GM12878 (cell line): ENCODE measurements around the gene PARD6B. TPM values are rescaled to one million over a fixed set of nuclear protein-coding genes. Genes with fewer than 3 reads are reported as not detected.
"Not testable (repeated sequence)": the region's sequence is repeated elsewhere in the genome, so short reads cannot be mapped to it uniquely, and the experiment has no call there.

Source experiments
- ATAC-seq: fragments of 200-7000 bp; cut with Tn5 transposase; 3 replicates; pipeline ENCODE4 v1.9.1; 2020; ENCODE audit warnings: mild to moderate bottlenecking, moderate library complexity
- BruUV-seq: library from RNA; stranded (reverse); fragments of 400-500 nt; replicated peaks from 2 replicates; lab custom pipeline; 2021; lab: Mats Ljungman, UMichigan
- CTCF ChIA-PET: fragments of 300-600 bp; sonication (Branson Sonifier 250); formaldehyde crosslinking; extraction: SDS; loops from one replicate; lab custom pipeline; 2021; ENCODE audit warnings: inconsistent platforms; lab: Yijun Ruan, JAX
- POLR2A ChIA-PET: fragments of 350-600 bp; formaldehyde crosslinking; extraction: SDS; loops from one replicate; lab custom pipeline; 2021; ENCODE audit warnings: inconsistent platforms; lab: Charles Lee
- RAD21 ChIA-PET: fragments of 300-600 bp; sonication (Branson Sonifier 250); formaldehyde crosslinking; loops from one replicate; lab custom pipeline; 2023; ENCODE audit warnings: antibody characterized with exemption; ENCODE audit not compliant: unreplicated experiment; lab: Charles Lee
- SMC1A ChIA-PET: fragments of 300-600 bp; sonication (Branson Sonifier 250); formaldehyde crosslinking; loops from one replicate; lab custom pipeline; 2023; ENCODE audit not compliant: unreplicated experiment, uncharacterized antibody; lab: Charles Lee
- DNase-seq: peaks from one replicate; pipeline ENCODE4 v3.0.0-alpha.2; 2011; ENCODE audit warnings: low read depth, low spot score
- FAIRE-seq: peaks from 3 replicates; lab custom pipeline; 2011; peaks lifted over from hg19 to GRCh38; lab: Jason Lieb, UNC
- H2AFZ ChIP-seq: 2 replicates; pipeline ENCODE4 v1.6.0; 2011; ENCODE audit warnings: low read depth, low read length, control low read depth; ENCODE audit not compliant: control insufficient read depth
- H3K27ac ChIP-seq: 2 replicates; pipeline ENCODE4 v1.5.1; 2011; ENCODE audit warnings: control low read depth; ENCODE audit not compliant: control insufficient read depth, insufficient read depth
- H3K27me3 ChIP-seq, 2 experiments: replicated peaks in 1 of 2; 2 replicates each; pipeline versions ENCODE4 v1.6.0 to v1.6.1; 2011; ENCODE audit warnings: low read length in 1 of 2; ENCODE audit not compliant: control insufficient read depth in 2 of 2, insufficient read depth in 2 of 2
- H3K36me3 ChIP-seq, 2 experiments: 2 replicates each; pipeline ENCODE4 v1.5.1; 2011; ENCODE audit warnings: low read length in 1 of 2; ENCODE audit not compliant: control insufficient read depth in 2 of 2, insufficient read depth in 2 of 2
- H3K4me1 ChIP-seq: 2 replicates; pipeline ENCODE4 v1.6.1; 2011; ENCODE audit warnings: mild to moderate bottlenecking, low read length, moderate library complexity, mixed read lengths; ENCODE audit not compliant: control insufficient read depth, insufficient read depth
- H3K4me2 ChIP-seq: 2 replicates; pipeline ENCODE4 v1.6.0; 2011; ENCODE audit warnings: control low read depth; ENCODE audit not compliant: control insufficient read depth, insufficient read depth
- H3K4me3 ChIP-seq: fragments of 200-600 bp; sonication (generic); 2 replicates; pipeline ENCODE4 v1.5.1; 2016
- H3K79me2 ChIP-seq: 2 replicates; pipeline ENCODE4 v1.6.0; 2011; ENCODE audit warnings: low read length; ENCODE audit not compliant: control insufficient read depth, insufficient read depth
- H3K9ac ChIP-seq: 2 replicates; pipeline ENCODE4 v1.8.0; 2011; ENCODE audit warnings: low read length, control low read depth, mixed read lengths; ENCODE audit not compliant: control insufficient read depth, insufficient read depth
- H3K9me3 ChIP-seq: replicated peaks from 3 replicates; pipeline ENCODE4 v1.5.1; 2011; ENCODE audit warnings: mild to moderate bottlenecking, low read length; ENCODE audit not compliant: control insufficient read depth, insufficient read depth
- H4K20me1 ChIP-seq: 2 replicates; pipeline ENCODE4 v1.6.0; 2011; ENCODE audit not compliant: control insufficient read depth, insufficient read depth
- ETV6 ChIP-seq, 2 experiments: fragments of 450-650 bp in 1 of 2; IDR thresholded peaks in 1 of 2; conservative IDR thresholded peaks in 1 of 2; 2 replicates each; pipeline ENCODE4 v1.6.1; 2014; ENCODE audit warnings: antibody characterized with exemption in 1 of 2, borderline replicate concordance in 1 of 2, low read depth in 1 of 2, mild to moderate bottlenecking in 1 of 2, moderate library complexity in 1 of 2
- WGBS: methylation state at CpG from one replicate; pipeline ENCODE4 v1.1.6; 2016; ENCODE audit warnings: low lambda C conversion rate; ENCODE audit not compliant: insufficient replicate concordance, insufficient coverage; ENCODE audit errors: missing lambda C conversion rate; 5-methylcytosine and 5-hydroxymethylcytosine counted together
- in situ Hi-C: fragments of 300-500 bp; cut with MboI; formaldehyde crosslinking; loops from 9 replicates; pipeline ENCODE4 v1.14.3; 2018; ENCODE audit warnings: mixed read lengths
- intact Hi-C: fragments of 100-400 bp; cut with micrococcal nuclease; formaldehyde crosslinking; loops from one replicate; pipeline ENCODE4 v1.14.2; 2022; ENCODE audit not compliant: unreplicated experiment
- polyA plus RNA-seq, 11 experiments: library from polyadenylated mRNA; depleted of rRNA in 4 of 11; unstranded in 6 of 11; stranded (reverse) in 5 of 11; fragments of >200 nt; fragmentation: Nextera tagmentation in 4 of 11; fragmentation: Illumina TruSeq in 1 of 11; extraction: Ambion mirVana in 4 of 11; extraction: Trizol in 1 of 11; gene quantifications; 1 replicate in 1 of 11; 2 replicates in 10 of 11; pipeline versions ENCODE4 v1.2.1 to v1.2.3, GENCODE V29; 2011 to 2016; ENCODE audit warnings: inconsistent platforms in 2 of 11, missing spikeins in 2 of 11, low read depth in 1 of 11
- total RNA-seq, 4 experiments: library from RNA; depleted of rRNA in 3 of 4; stranded (reverse); fragments of >200 nt in 3 of 4; fragmentation: Illumina TruSeq in 1 of 4; extraction: Trizol in 1 of 4; gene quantifications; 2 replicates each; pipeline versions ENCODE4 v1.2.1 to v1.2.3, GENCODE V29; 2013 to 2021
- TF ChIP-seq, protein P1 (sequence below): IDR thresholded peaks from 2 replicates; pipeline ENCODE4 v1.6.1; 2012; ENCODE audit warnings: improper control_type of control experiment, low read depth, low read length; ENCODE audit not compliant: insufficient replicate concordance

The PARD6B gene
- total and polyA plus RNA-seq, 10 of the 15 experiments (the other 5 are each of a cell fraction or from before 2014, with no cell fraction given) = 0.57 to 4.7 (median 2.0) TPM

DNA sequence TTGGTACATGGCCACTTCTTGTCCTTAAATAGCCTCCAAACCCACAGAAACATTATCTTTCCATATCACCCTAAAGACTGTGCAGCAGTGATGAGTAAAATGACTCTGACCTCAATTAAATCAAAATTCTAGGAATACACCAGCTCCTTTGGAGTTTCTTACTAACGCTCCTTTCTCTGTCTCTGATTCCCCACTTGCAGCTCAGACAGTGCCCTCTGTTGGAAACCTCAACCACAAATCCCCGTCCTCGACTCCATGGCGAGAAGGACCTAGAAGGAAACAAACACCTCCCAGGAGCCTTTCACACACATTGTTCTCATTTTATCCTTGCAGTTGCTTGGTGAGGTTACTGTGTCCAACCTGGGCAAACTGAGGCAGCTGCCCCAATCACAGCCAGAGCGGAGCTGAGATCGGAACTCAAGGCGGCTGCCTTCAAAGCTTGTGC is 17.7 kb upstream of the PARD6B start:
- no peak overlapping the region for H3K27ac ChIP-seq
- WGBS = 45% methylated on average over 7 of the region's 7 CpGs
- ATAC-seq (no peak), DNase-seq (no peak), FAIRE-seq (no peak)
- ChIA-PET RAD21 (no interaction called here), POLR2A (no interaction called here), SMC1A (no interaction called here), CTCF (no interaction called here)
- no peaks in the 10 kb centered on the region for H3K36me3 ChIP-seq
- H4K20me1 ChIP-seq = no peaks in the 10 kb centered on the region
- H2AFZ ChIP-seq = no peak overlapping the region
- in situ Hi-C loops = no loop called here
- no peaks in the 10 kb centered on the region for H3K4me1 ChIP-seq
- H3K9ac ChIP-seq = no peak overlapping the region
- H3K27me3 ChIP-seq = peaks cover 0 to 2% of the 10 kb centered on the region in 2 experiments; a peak in 2 of 4 replicates
- H3K9me3 ChIP-seq = no peaks in the 10 kb centered on the region
- no peaks in the 10 kb centered on the region for H3K79me2 ChIP-seq
- H3K4me3 ChIP-seq = no peak overlapping the region
- no TSS peak for BruUV-seq
- TF ChIP-seq ETV6 (conservative IDR thresholded peaks at IDR 0.05 in 1 of 2, IDR thresholded peaks at IDR 0.05 in 1 of 2; ENCODE audit: borderline replicate concordance in 1 of 2, low read depth in 1 of 2) = peak in 1 of 2 experiments; percentile 95; a peak in 2 of 4 replicates
- TF ChIP-seq, protein P1, sequence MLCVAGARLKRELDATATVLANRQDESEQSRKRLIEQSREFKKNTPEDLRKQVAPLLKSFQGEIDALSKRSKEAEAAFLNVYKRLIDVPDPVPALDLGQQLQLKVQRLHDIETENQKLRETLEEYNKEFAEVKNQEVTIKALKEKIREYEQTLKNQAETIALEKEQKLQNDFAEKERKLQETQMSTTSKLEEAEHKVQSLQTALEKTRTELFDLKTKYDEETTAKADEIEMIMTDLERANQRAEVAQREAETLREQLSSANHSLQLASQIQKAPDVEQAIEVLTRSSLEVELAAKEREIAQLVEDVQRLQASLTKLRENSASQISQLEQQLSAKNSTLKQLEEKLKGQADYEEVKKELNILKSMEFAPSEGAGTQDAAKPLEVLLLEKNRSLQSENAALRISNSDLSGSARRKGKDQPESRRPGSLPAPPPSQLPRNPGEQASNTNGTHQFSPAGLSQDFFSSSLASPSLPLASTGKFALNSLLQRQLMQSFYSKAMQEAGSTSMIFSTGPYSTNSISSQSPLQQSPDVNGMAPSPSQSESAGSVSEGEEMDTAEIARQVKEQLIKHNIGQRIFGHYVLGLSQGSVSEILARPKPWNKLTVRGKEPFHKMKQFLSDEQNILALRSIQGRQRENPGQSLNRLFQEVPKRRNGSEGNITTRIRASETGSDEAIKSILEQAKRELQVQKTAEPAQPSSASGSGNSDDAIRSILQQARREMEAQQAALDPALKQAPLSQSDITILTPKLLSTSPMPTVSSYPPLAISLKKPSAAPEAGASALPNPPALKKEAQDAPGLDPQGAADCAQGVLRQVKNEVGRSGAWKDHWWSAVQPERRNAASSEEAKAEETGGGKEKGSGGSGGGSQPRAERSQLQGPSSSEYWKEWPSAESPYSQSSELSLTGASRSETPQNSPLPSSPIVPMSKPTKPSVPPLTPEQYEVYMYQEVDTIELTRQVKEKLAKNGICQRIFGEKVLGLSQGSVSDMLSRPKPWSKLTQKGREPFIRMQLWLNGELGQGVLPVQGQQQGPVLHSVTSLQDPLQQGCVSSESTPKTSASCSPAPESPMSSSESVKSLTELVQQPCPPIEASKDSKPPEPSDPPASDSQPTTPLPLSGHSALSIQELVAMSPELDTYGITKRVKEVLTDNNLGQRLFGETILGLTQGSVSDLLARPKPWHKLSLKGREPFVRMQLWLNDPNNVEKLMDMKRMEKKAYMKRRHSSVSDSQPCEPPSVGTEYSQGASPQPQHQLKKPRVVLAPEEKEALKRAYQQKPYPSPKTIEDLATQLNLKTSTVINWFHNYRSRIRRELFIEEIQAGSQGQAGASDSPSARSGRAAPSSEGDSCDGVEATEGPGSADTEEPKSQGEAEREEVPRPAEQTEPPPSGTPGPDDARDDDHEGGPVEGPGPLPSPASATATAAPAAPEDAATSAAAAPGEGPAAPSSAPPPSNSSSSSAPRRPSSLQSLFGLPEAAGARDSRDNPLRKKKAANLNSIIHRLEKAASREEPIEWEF = no peak
- H3K4me2 ChIP-seq = no peak overlapping the region
- intact Hi-C loops = no loop called here

DNA sequence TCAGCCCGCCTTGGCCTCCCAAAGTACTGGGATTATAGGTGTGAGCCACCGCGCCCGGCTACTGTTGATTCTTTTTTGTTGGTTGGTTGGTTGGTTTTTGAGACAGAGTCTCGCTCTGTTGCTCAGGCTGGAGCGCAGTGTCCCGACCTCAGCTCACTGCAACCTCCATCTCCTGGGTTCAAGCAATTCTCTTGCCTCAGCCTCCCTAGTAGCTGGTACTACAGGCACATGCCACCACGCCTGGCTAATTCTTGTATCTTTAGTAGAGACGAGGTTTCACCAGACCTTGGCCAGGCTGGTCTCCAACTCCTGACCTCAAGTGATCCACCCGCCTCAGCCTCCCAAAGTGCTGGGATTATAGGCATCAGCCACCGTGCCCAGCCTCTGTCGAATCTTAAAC is 17.0 kb upstream of the PARD6B start:
- H3K9me3 ChIP-seq, in situ Hi-C loops, SMC1A ChIA-PET, H4K20me1 ChIP-seq, H2AFZ ChIP-seq, H3K4me3 ChIP-seq, BruUV-seq, H3K27ac ChIP-seq, H3K9ac ChIP-seq, H3K79me2 ChIP-seq, H3K27me3 ChIP-seq, RAD21 ChIA-PET, intact Hi-C loops, H3K4me2 ChIP-seq, DNase-seq, FAIRE-seq, H3K36me3 ChIP-seq, ATAC-seq, H3K4me1 ChIP-seq, CTCF ChIA-PET: not testable (repeated sequence)
- WGBS = 43% methylated on average over 12 of the region's 12 CpGs
- POLR2A ChIA-PET = interaction anchor here (0.5 kb wide), 1 partner anchor 1184 kb away, joined by 3 read pairs; no protein-coding TSS in a partner anchor
